IMR-90 (cell line): ENCODE data around the gene PTS. TPM values are rescaled to one million over a fixed set of nuclear protein-coding genes. Genes with fewer than 3 reads are reported as not detected.

Source experiments
- ATAC-seq: fragments of 200-7000 bp; cut with Tn5 transposase; 2 replicates; pipeline ENCODE4 v1.9.1; 2020; ENCODE audit warnings: low read depth, mild to moderate bottlenecking, moderate library complexity
- BruUV-seq: library from RNA; stranded (reverse); fragments of 400-500 nt; replicated peaks from 2 replicates; lab custom pipeline; 2021; lab: Mats Ljungman, UMichigan
- CTCF ChIA-PET: fragments of 300-600 bp; formaldehyde crosslinking; extraction: SDS; loops from one replicate; lab custom pipeline; 2021; ENCODE audit warnings: antibody characterized with exemption; lab: Yijun Ruan, JAX
- POLR2A ChIA-PET: fragments of 300-600 bp; sonication (Branson Sonifier 250); formaldehyde crosslinking; loops from one replicate; lab custom pipeline; 2022; ENCODE audit warnings: antibody characterized with exemption; ENCODE audit not compliant: unreplicated experiment; lab: Charles Lee
- DNase-seq: peaks from one replicate; pipeline ENCODE4 v3.0.0; 2013
- H2AFZ ChIP-seq: replicated peaks from 2 replicates; pipeline ENCODE3; 2013; ENCODE audit warnings: low read length, mild to moderate bottlenecking; ENCODE audit not compliant: poor library complexity
- H2AK5ac ChIP-seq: 2 replicates; pipeline ENCODE4 v1.6.1; 2013; ENCODE audit warnings: low read depth, low read length, inconsistent platforms
- H2AK9ac ChIP-seq: replicated peaks from 2 replicates; pipeline ENCODE3; 2013; ENCODE audit warnings: mild to moderate bottlenecking, low read depth, low read length, moderate library complexity; ENCODE audit not compliant: poor library complexity
- H2BK120ac ChIP-seq: 2 replicates; pipeline ENCODE4 v1.6.1; 2013; ENCODE audit warnings: low read depth, low read length, inconsistent platforms
- H2BK15ac ChIP-seq: 3 replicates; pipeline ENCODE4 v1.6.1; 2013; ENCODE audit warnings: low read depth, low read length, inconsistent platforms
- H2BK20ac ChIP-seq: 2 replicates; pipeline ENCODE4 v1.6.1; 2013; ENCODE audit warnings: low read depth, mild to moderate bottlenecking, inconsistent platforms, low read length, moderate library complexity
- H2BK5ac ChIP-seq: 2 replicates; pipeline ENCODE4 v1.6.1; 2013; ENCODE audit warnings: mild to moderate bottlenecking, low read depth, low read length, inconsistent platforms; ENCODE audit not compliant: poor library complexity, severe bottlenecking
- H3K14ac ChIP-seq: replicated peaks from 2 replicates; pipeline ENCODE4 v1.6.1; 2013; ENCODE audit warnings: low read depth, low read length, inconsistent platforms
- H3K18ac ChIP-seq: 2 replicates; pipeline ENCODE4 v1.6.1; 2013; ENCODE audit warnings: low read depth, low read length, control low read depth
- H3K23ac ChIP-seq: 2 replicates; pipeline ENCODE4 v1.6.1; 2013; ENCODE audit warnings: low read depth, low read length, inconsistent platforms
- H3K27ac ChIP-seq: 2 replicates; pipeline ENCODE4 v1.5.1; 2013; ENCODE audit warnings: mild to moderate bottlenecking, control low read depth, low read length; ENCODE audit not compliant: insufficient read depth
- H3K27me3 ChIP-seq: 2 replicates; pipeline ENCODE4 v1.6.1; 2013; ENCODE audit warnings: low read length; ENCODE audit not compliant: control insufficient read depth, insufficient read depth
- H3K36me3 ChIP-seq: 2 replicates; pipeline ENCODE4 v1.6.1; 2013; ENCODE audit warnings: low read length, mixed read lengths; ENCODE audit not compliant: control insufficient read depth, insufficient read depth
- H3K4ac ChIP-seq: 2 replicates; pipeline ENCODE4 v1.6.1; 2013; ENCODE audit warnings: low read depth, low read length, inconsistent platforms
- H3K4me1 ChIP-seq: 2 replicates; pipeline ENCODE4 v1.6.1; 2013; ENCODE audit warnings: low read length, mixed read lengths; ENCODE audit not compliant: control insufficient read depth, insufficient read depth
- H3K4me2 ChIP-seq: 2 replicates; pipeline ENCODE4 v1.6.1; 2013; ENCODE audit warnings: low read depth, mild to moderate bottlenecking, control low read depth, low read length, moderate library complexity
- H3K4me3 ChIP-seq: 2 replicates; pipeline ENCODE4 v1.5.1; 2013; ENCODE audit warnings: low read depth, mild to moderate bottlenecking, control low read depth, low read length, moderate library complexity; ENCODE audit not compliant: insufficient read depth
- H3K56ac ChIP-seq: 2 replicates; pipeline ENCODE4 v1.6.1; 2013; ENCODE audit warnings: low read length, inconsistent platforms; ENCODE audit not compliant: insufficient read depth; ENCODE audit errors: extremely low read depth
- H3K79me1 ChIP-seq, 2 experiments: 2 replicates each; pipeline ENCODE4 v1.6.1; 2013; ENCODE audit warnings: low read length in 2 of 2, inconsistent platforms in 1 of 2, low read depth in 1 of 2
- H3K9ac ChIP-seq: 2 replicates; pipeline ENCODE4 v1.6.1; 2013; ENCODE audit warnings: low read depth, low read length, control low read depth
- H3K9me1 ChIP-seq: 2 replicates; pipeline ENCODE4 v1.6.1; 2013; ENCODE audit warnings: low read length, inconsistent platforms; ENCODE audit not compliant: insufficient read depth
- H3K9me3 ChIP-seq: 2 replicates; pipeline ENCODE4 v1.6.1; 2013; ENCODE audit warnings: low read length; ENCODE audit not compliant: control insufficient read depth, insufficient read depth
- H4K20me1 ChIP-seq: 2 replicates; pipeline ENCODE4 v1.6.1; 2013; ENCODE audit warnings: low read length, inconsistent platforms; ENCODE audit not compliant: insufficient read depth
- H4K5ac ChIP-seq: 2 replicates; pipeline ENCODE4 v1.6.1; 2013; ENCODE audit warnings: mild to moderate bottlenecking, low read depth, low read length, control low read depth
- H4K8ac ChIP-seq, 2 experiments: 2 replicates each; pipeline ENCODE4 v1.6.1; 2013; ENCODE audit warnings: low read depth in 2 of 2, low read length in 2 of 2, control low read depth in 1 of 2, inconsistent platforms in 1 of 2
- H4K91ac ChIP-seq: 2 replicates; pipeline ENCODE4 v1.6.1; 2013; ENCODE audit warnings: low read depth, low read length, inconsistent platforms; ENCODE audit not compliant: insufficient read depth
- BHLHE40 ChIP-seq: fragments of 150-350 bp; IDR thresholded peaks from 2 replicates; pipeline ENCODE4 v1.6.1; 2016; ENCODE audit warnings: mild to moderate bottlenecking, low read depth, low read length
- CEBPB ChIP-seq: IDR thresholded peaks from 2 replicates; pipeline ENCODE4 v1.6.1; 2012; ENCODE audit warnings: low read depth, low read length, improper control_type of control experiment
- CHD1 ChIP-seq: IDR thresholded peaks from 2 replicates; pipeline ENCODE4 v1.6.1; 2012; ENCODE audit warnings: low read depth, low read length, improper control_type of control experiment
- FOS ChIP-seq: fragments of 150-350 bp; IDR thresholded peaks from 2 replicates; pipeline ENCODE4 v1.6.1; 2016; ENCODE audit warnings: low read depth, low read length
- MAZ ChIP-seq: IDR thresholded peaks from 2 replicates; pipeline ENCODE4 v1.6.1; 2012; ENCODE audit warnings: low read depth, mild to moderate bottlenecking, low read length, improper control_type of control experiment, moderate library complexity, borderline replicate concordance
- POLR2A ChIP-seq: IDR thresholded peaks from 2 replicates; pipeline ENCODE4 v1.6.1; 2012; ENCODE audit warnings: mild to moderate bottlenecking, low read depth, low read length
- RCOR1 ChIP-seq: IDR thresholded peaks from 2 replicates; pipeline ENCODE4 v1.6.1; 2012; ENCODE audit warnings: mild to moderate bottlenecking, low read length, improper control_type of control experiment; ENCODE audit not compliant: insufficient replicate concordance
- SMC3 ChIP-seq: fragments of 150-350 bp; IDR thresholded peaks from 2 replicates; pipeline ENCODE4 v1.6.1; 2016; ENCODE audit warnings: low read depth, mild to moderate bottlenecking, antibody characterized with exemption, low read length, moderate library complexity
- WGBS, 2 experiments: methylation state at CpG; one replicate each; pipeline versions ENCODE4 v1.1.5 to v1.1.7; 2013; ENCODE audit warnings: missing lambda C conversion rate in 2 of 2; ENCODE audit not compliant: insufficient read length in 1 of 2; ENCODE audit errors: extremely low coverage in 2 of 2; 5-methylcytosine and 5-hydroxymethylcytosine counted together
- dilution Hi-C: fragments of 300-500 bp; cut with HindIII; formaldehyde crosslinking; loops from one replicate; pipeline ENCODE4 v1.14.3; 2018; ENCODE audit warnings: low sequenced_read_pairs; ENCODE audit not compliant: unreplicated experiment
- in situ Hi-C: fragments of 300-500 bp; cut with MboI; formaldehyde crosslinking; loops from 3 replicates; pipeline ENCODE4 v1.14.3; 2019; ENCODE audit warnings: low sequenced_read_pairs, inconsistent platforms, mixed read lengths
- intact Hi-C: fragments of 100-400 bp; cut with micrococcal nuclease; formaldehyde crosslinking; loops from 2 replicates; pipeline ENCODE4 v1.10.0; 2022
- polyA plus RNA-seq, 3 experiments: library from polyadenylated mRNA; depleted of rRNA; stranded (reverse); fragments of >200 nt; gene quantifications; 2 replicates each; pipeline ENCODE4 v1.2.3, GENCODE V29; 2012; ENCODE audit warnings: low replicate concordance in 1 of 3
- total RNA-seq: library from RNA; depleted of rRNA; stranded (reverse); fragments of >200 nt; gene quantifications from 2 replicates; pipeline ENCODE4 v1.2.3, GENCODE V29; 2012
- TF ChIP-seq, protein P1 (sequence below): conservative IDR thresholded peaks from 2 replicates; pipeline ENCODE4 v1.5.1; 2012; ENCODE audit warnings: mild to moderate bottlenecking, low read depth, low read length, improper control_type of control experiment
- TF ChIP-seq, protein P2 (sequence below): fragments of 150-350 bp; IDR thresholded peaks from 2 replicates; pipeline ENCODE4 v1.6.1; 2017; ENCODE audit warnings: mild to moderate bottlenecking, antibody characterized with exemption, low read length, low read depth

PTS gene
- total and polyA plus RNA-seq, 2 of the 4 experiments (the other 2 are of a cell fraction), result 21.0 to 51.8 TPM

DNA sequence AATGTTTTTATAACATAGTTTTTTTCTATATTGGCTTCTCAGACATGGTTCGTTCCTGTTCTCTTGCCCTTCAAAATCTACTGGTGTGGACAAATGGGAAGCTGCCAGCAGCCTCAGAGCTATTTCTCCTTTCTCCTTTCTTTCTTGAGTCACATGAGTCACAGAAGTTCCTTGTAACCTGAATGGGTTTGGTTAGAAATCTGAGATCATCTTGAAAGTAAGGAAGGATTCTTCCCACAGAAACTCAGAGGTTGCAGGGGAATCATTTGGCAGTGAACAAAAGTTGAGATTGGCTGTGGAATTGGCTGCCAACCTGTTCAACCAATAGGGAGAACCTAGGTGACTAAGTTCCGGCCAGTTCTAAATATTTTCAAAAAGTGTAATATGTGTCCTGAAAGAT lies 22.0 kb downstream of the PTS start:
- Histone ChIP-seq H3K27ac (no peak overlapping the region), H3K4me1 (peaks cover 3% of the 10 kb centered on the region; the same call in 1 of the 2 replicates), H4K20me1 (no peaks in the 10 kb centered on the region), H3K27me3 (no peaks in the 10 kb centered on the region), H3K56ac (no peak overlapping the region), H4K8ac (no peak overlapping the region), H3K9ac (no peak overlapping the region), H2BK5ac (no peak overlapping the region), H2AK5ac (no peak overlapping the region), H2AFZ (no peak overlapping the region), H3K79me1 (no peaks in the 10 kb centered on the region), H3K4me3 (no peak overlapping the region), H4K91ac (peak overlapping the region; percentile 46; the same call in 1 of the 2 replicates), H3K4me2 (no peak overlapping the region), H2BK120ac (no peak overlapping the region; the same call in 1 of the 2 replicates), H2BK15ac (no peak overlapping the region; the same call in 2 of the 3 replicates), H3K9me1 (peaks cover 5% of the 10 kb centered on the region; the same call in 1 of the 2 replicates), H3K18ac (peak overlapping the region; percentile 46; the same call in 1 of the 2 replicates), H3K9me3 (no peaks in the 10 kb centered on the region; the same call in 1 of the 2 replicates), H2AK9ac (peak overlapping the region; percentile 1), H2BK20ac (0 out of 2 replicates have a peak overlapping the region, but pooled peaks have one; percentile 51), H3K23ac (peak overlapping the region; percentile 4; the same call in 1 of the 2 replicates), H3K4ac (peak overlapping the region; percentile 57; the same call in 1 of the 2 replicates), H3K36me3 (peaks cover 2% of the 10 kb centered on the region; the same call in 1 of the 2 replicates), H3K14ac (0 out of 2 replicates have a peak overlapping the region, but pooled peaks have one; percentile 8), H4K5ac (no peak overlapping the region)
- WGBS, 2 experiments, result 80% methylated on average over 1 of the region's 2 CpGs; no CpG with 5 or more reads in 1 of the 2 experiments
- ChIA-PET POLR2A (interaction anchor here (0.5 kb wide), 1 partner anchor 69 kb away, joined by 3 read pairs; no protein-coding TSS in a partner anchor), CTCF (interaction anchor here (0.6 kb wide), 1 partner anchor 31 kb away, joined by 3 read pairs; no protein-coding TSS in a partner anchor)
- DNase-seq (peak; percentile 89), ATAC-seq (peak; percentile 33)
- TF ChIP-seq MAZ (no peak), CEBPB (no peak), CHD1 (no peak), POLR2A (no peak), BHLHE40 (no peak), RCOR1 (no peak), SMC3 (no peak), FOS (no peak)
- TF ChIP-seq, protein P1, sequence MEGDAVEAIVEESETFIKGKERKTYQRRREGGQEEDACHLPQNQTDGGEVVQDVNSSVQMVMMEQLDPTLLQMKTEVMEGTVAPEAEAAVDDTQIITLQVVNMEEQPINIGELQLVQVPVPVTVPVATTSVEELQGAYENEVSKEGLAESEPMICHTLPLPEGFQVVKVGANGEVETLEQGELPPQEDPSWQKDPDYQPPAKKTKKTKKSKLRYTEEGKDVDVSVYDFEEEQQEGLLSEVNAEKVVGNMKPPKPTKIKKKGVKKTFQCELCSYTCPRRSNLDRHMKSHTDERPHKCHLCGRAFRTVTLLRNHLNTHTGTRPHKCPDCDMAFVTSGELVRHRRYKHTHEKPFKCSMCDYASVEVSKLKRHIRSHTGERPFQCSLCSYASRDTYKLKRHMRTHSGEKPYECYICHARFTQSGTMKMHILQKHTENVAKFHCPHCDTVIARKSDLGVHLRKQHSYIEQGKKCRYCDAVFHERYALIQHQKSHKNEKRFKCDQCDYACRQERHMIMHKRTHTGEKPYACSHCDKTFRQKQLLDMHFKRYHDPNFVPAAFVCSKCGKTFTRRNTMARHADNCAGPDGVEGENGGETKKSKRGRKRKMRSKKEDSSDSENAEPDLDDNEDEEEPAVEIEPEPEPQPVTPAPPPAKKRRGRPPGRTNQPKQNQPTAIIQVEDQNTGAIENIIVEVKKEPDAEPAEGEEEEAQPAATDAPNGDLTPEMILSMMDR, result no peak
- TF ChIP-seq, protein P2, sequence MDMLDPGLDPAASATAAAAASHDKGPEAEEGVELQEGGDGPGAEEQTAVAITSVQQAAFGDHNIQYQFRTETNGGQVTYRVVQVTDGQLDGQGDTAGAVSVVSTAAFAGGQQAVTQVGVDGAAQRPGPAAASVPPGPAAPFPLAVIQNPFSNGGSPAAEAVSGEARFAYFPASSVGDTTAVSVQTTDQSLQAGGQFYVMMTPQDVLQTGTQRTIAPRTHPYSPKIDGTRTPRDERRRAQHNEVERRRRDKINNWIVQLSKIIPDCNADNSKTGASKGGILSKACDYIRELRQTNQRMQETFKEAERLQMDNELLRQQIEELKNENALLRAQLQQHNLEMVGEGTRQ, result no peak
- dilution Hi-C loops (no loop called here), intact Hi-C loops (no loop called here), in situ Hi-C loops (no loop called here)
- BruUV-seq, result no TSS peak
